PC-3 (cell line): Measurements from ENCODE around the gene ATG4D. TPM values are rescaled to one million over a fixed set of nuclear protein-coding genes. Genes with fewer than 3 reads are reported as not detected.

Experiments used
- ATAC-seq: fragments of 200-7000 bp; cut with Tn5 transposase; 2 replicates; pipeline ENCODE4 v1.9.1; 2020; ENCODE audit warnings: mild to moderate bottlenecking, moderate library complexity
- BruUV-seq: library from RNA; stranded (reverse); fragments of 400-500 nt; replicated peaks from 2 replicates; lab custom pipeline; 2021; lab: Mats Ljungman, UMichigan
- CTCF ChIA-PET: fragments of 300-600 bp; sonication (Branson Sonifier 250); formaldehyde crosslinking; loops from one replicate; lab custom pipeline; 2022; ENCODE audit warnings: antibody characterized with exemption; lab: Charles Lee
- POLR2A ChIA-PET: fragments of 300-600 bp; sonication (Branson Sonifier 250); formaldehyde crosslinking; loops from one replicate; lab custom pipeline; 2022; ENCODE audit warnings: antibody characterized with exemption; ENCODE audit not compliant: unreplicated experiment; lab: Charles Lee
- DNase-seq: peaks from one replicate; pipeline ENCODE4 v3.0.0-alpha.2; 2015
- H2AFZ ChIP-seq: fragments of 300-600 bp; sonication (generic); 2 replicates; pipeline ENCODE4 v1.6.0; 2016; ENCODE audit warnings: antibody characterized with exemption, low read length
- H3F3A ChIP-seq: fragments of 300-600 bp; sonication (generic); one replicate; pipeline ENCODE4 v1.6.0; 2017; ENCODE audit warnings: antibody characterized with exemption, low read length, control low read depth, mild to moderate bottlenecking; ENCODE audit not compliant: unreplicated experiment
- H3K27ac ChIP-seq: fragments of 300-600 bp; sonication (generic); 2 replicates; pipeline ENCODE4 v1.5.1; 2016; ENCODE audit warnings: mild to moderate bottlenecking, low read length
- H3K27me3 ChIP-seq: fragments of 300-600 bp; sonication (generic); 2 replicates; pipeline ENCODE4 v1.6.1; 2016; ENCODE audit warnings: low read length, mixed read lengths
- H3K36me3 ChIP-seq: fragments of 300-600 bp; sonication (generic); 2 replicates; pipeline ENCODE4 v1.6.1; 2016; ENCODE audit warnings: low read depth, mixed run types, low read length, mixed read lengths
- H3K4me1 ChIP-seq: fragments of 300-600 bp; sonication (generic); 2 replicates; pipeline ENCODE4 v1.5.1; 2016; ENCODE audit warnings: low read length; ENCODE audit not compliant: insufficient read depth
- H3K4me2 ChIP-seq: fragments of 300-600 bp; sonication (generic); 2 replicates; pipeline ENCODE4 v1.6.0; 2016; ENCODE audit warnings: low read length
- H3K4me3 ChIP-seq: fragments of 300-600 bp; sonication (generic); 2 replicates; pipeline ENCODE4 v1.5.1; 2016; ENCODE audit warnings: mild to moderate bottlenecking, low read length, mixed read lengths
- H3K79me2 ChIP-seq: fragments of 300-600 bp; sonication (generic); 2 replicates; pipeline ENCODE4 v1.6.1; 2017; ENCODE audit warnings: low read length, mixed read lengths
- H3K9ac ChIP-seq: fragments of 300-600 bp; sonication (generic); 2 replicates; pipeline ENCODE4 v1.6.0; 2016; ENCODE audit warnings: mild to moderate bottlenecking, low read length
- H3K9me2 ChIP-seq: fragments of 300-600 bp; sonication (generic); replicated peaks from 2 replicates; pipeline ENCODE4 v1.6.1; 2016; ENCODE audit warnings: mixed run types, low read length, mixed read lengths
- H3K9me3 ChIP-seq: fragments of 300-600 bp; sonication (generic); 2 replicates; pipeline ENCODE4 v1.6.1; 2016; ENCODE audit warnings: low read length, mixed read lengths
- H4K20me1 ChIP-seq: fragments of 300-600 bp; sonication (generic); 2 replicates; pipeline ENCODE4 v1.6.1; 2016; ENCODE audit warnings: low read length, mixed read lengths
- CTCF ChIP-seq: fragments of 300-600 bp; sonication (generic); conservative IDR thresholded peaks from 2 replicates; pipeline ENCODE4 v1.5.1; 2017; ENCODE audit warnings: antibody characterized with exemption, low read depth, mild to moderate bottlenecking, low read length
- EZH2 ChIP-seq: fragments of 300-600 bp; sonication (generic); IDR thresholded peaks from one replicate; pipeline ENCODE4 v1.6.1; 2017; ENCODE audit warnings: antibody characterized with exemption, mild to moderate bottlenecking, low read length; ENCODE audit not compliant: unreplicated experiment
- EZH2phosphoT487 ChIP-seq: fragments of 300-600 bp; sonication (generic); IDR thresholded peaks from 2 replicates; pipeline ENCODE4 v1.6.1; 2018; ENCODE audit warnings: mild to moderate bottlenecking, antibody characterized with exemption, low read length, borderline replicate concordance
- intact Hi-C: fragments of 100-400 bp; cut with micrococcal nuclease; formaldehyde crosslinking; loops from 2 replicates; pipeline ENCODE4 v1.9.0; 2023
- total RNA-seq: library from RNA; depleted of rRNA; stranded (reverse); fragments of >200 nt; gene quantifications from 2 replicates; pipeline ENCODE4 v1.2.3, GENCODE V29; 2014

ATG4D gene
- total RNA-seq, 1 experiment from 2014 or later: 65.9 TPM

DNA sequence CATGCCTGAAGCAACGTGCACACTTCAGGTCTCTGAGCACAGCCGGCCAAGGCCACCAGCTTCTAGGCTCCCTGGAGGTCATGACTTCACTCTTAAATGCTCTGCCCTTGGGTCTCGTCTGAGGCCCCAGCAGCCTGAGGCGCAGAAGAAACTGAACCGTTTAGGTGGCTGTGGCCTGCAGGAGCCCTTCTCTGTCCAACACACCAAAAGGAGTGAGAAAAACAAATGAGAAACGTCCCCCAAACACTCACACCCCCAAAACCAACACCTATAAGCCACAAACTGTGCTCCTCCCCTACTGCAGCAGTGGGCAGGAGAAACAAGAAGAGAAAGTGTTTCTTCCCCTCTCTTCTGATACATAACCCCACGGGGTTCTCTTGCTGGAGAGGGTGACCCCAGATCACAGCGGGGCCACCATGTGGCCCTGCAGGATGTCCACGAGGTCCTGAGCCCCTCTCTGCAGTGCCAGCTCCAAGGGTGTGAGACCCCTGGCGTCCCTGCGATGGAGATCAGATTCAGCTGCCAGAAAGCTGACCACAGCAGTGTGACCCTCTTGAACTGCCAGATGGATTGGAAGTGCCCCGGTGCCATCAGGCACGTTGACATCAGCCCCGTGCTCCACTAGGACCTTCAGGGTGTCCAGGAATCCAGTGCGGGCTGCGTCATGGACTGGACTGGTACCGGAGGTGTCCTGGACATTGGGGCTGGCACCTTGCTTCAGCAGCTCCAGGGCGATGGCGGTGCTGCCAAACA lies 23.1 kb downstream of the ATG4D start:
- POLR2A ChIA-PET: interaction anchor here (0.6 kb wide), 3 partner anchors 12 to 284 kb away, joined by 3 to 4 read pairs (median 3); no protein-coding TSS in a partner anchor
- peaks cover 29% of the 10 kb centered on the region for H3K79me2 ChIP-seq
- BruUV-seq: no TSS peak
- no peaks in the 10 kb centered on the region for H3K9me2 ChIP-seq
- H3K4me3 ChIP-seq: peak overlapping the region; percentile 79; the same call in 1 of the 2 replicates
- H3K9me3 ChIP-seq: no peaks in the 10 kb centered on the region
- CTCF ChIA-PET: no interaction called here
- no peak overlapping the region for H3K9ac ChIP-seq
- 0 out of 2 replicates have a peak, but pooled peaks cover under 1% of the 10 kb centered on the region for H3K36me3 ChIP-seq
- ATAC-seq: no peak
- H4K20me1 ChIP-seq: no peaks in the 10 kb centered on the region
- intact Hi-C loops: no loop called here
- DNase-seq: no peak
- H3F3A ChIP-seq: no peaks in the 10 kb centered on the region
- H3K4me2 ChIP-seq: peak overlapping the region; percentile 96
- H3K27me3 ChIP-seq: no peaks in the 10 kb centered on the region
- peaks cover 32% of the 10 kb centered on the region for H3K4me1 ChIP-seq
- TF ChIP-seq EZH2phosphoT487 (no peak), CTCF (no peak), EZH2 (no peak)
- H3K27ac ChIP-seq: no peak overlapping the region
- H2AFZ ChIP-seq: no peak overlapping the region

DNA sequence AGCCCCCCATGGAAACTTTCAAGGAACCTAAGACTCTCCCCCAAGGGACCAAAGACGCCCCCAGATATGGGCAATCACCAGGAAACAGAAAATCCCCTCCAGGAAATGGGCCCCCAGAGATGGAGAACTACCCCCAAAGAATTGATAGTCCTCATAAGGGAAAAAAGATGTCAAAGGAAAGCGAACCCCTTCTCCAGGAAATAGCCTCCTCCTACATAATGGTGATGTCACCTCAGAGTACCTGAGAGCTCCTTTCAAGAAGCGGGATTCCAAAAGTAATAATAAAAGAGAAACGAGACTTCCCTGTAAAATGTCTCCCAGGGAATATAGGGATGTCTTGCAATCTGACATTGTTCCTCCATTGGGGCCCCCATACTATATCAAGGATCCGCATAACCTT lies 24.0 kb downstream of the ATG4D start:
- DNase-seq: no peak
- peak overlapping the region; percentile 87 for H3K4me2 ChIP-seq
- ChIA-PET CTCF (interaction anchor here (0.6 kb wide), 1 partner anchor 23 kb away, joined by 3 read pairs; no protein-coding TSS in a partner anchor), POLR2A (interaction anchor here (0.6 kb wide), 2 partner anchors 13 to 89 kb away, joined by 3 to 4 read pairs; no protein-coding TSS in a partner anchor)
- no peak overlapping the region for H3K27ac ChIP-seq
- peak overlapping the region; percentile 72 for H3K4me3 ChIP-seq
- no TSS peak for BruUV-seq
- TF ChIP-seq EZH2: no peak
- TF ChIP-seq CTCF: no peak
- no peak for TF ChIP-seq EZH2phosphoT487
- intact Hi-C loops: loop anchor here (1.0 kb wide), 1 partner anchor 26 kb away; no protein-coding TSS in a partner anchor
- no peaks in the 10 kb centered on the region for H3K9me2 ChIP-seq
- no peaks in the 10 kb centered on the region for H3K9me3 ChIP-seq
- H3K36me3 ChIP-seq: no peaks in the 10 kb centered on the region
- peak overlapping the region; percentile 27; the same call in 1 of the 2 replicates for H3K9ac ChIP-seq
- H3F3A ChIP-seq: no peaks in the 10 kb centered on the region
- ATAC-seq: no peak
- peak overlapping the region; percentile 63; the same call in 1 of the 2 replicates for H2AFZ ChIP-seq
- peaks cover 29% of the 10 kb centered on the region for H3K79me2 ChIP-seq
- peaks cover 32% of the 10 kb centered on the region for H3K4me1 ChIP-seq
- H3K27me3 ChIP-seq: no peaks in the 10 kb centered on the region
- H4K20me1 ChIP-seq: no peaks in the 10 kb centered on the region
